ENCODE measurements around the gene DLST. TPM values are rescaled to one million over a fixed set of nuclear protein-coding genes. Genes with fewer than 3 reads are reported as not detected.

DLST gene
- total RNA-seq, 2 donors from 2014 or later, result 68.6 to 91.6 TPM

GRCh38 chr14:74938531-74939495, 57.1 kb downstream of the DLST start:
- Histone ChIP-seq H3K4me1 (ENCODE audit: control insufficient read depth in 1 of 2, low read depth in 2 of 2) (peaks cover 39 to 62% of the 10 kb centered on the region in 2 donors), H3K4me3 (no peak overlapping the region), H3K27ac (peak overlapping the region; percentile 95 to 98), H3K36me3 (no peaks in the 10 kb centered on the region), H3K9me3 (no peaks in the 10 kb centered on the region), H3K27me3 (replicated peaks; ENCODE audit: insufficient read depth) (no peaks in the 10 kb centered on the region)
- ATAC-seq (ENCODE audit: insufficient number of reproducible peaks, low FRiP score, low read depth) (no peak), DNase-seq (ENCODE audit: low spot score) (no peak)
- TF ChIP-seq CTCF (IDR thresholded peaks at IDR 0.05), result no peak

- no peak for TF ChIP-seq CTCF (IDR thresholded peaks at IDR 0.05)
Observed at GRCh38 chr14:74940956-74941565, 59.3 kb downstream of the DLST start.

GRCh38 chr14:74941676-74942097, 60.0 kb downstream of the DLST start:
- ATAC-seq (ENCODE audit: insufficient number of reproducible peaks, low FRiP score, low read depth) (peak; percentile 29), DNase-seq (ENCODE audit: low spot score) (peak; percentile 68)
- no peaks in the 10 kb centered on the region for H3K36me3 ChIP-seq
- H3K9me3 ChIP-seq, result no peaks in the 10 kb centered on the region
- no peak for TF ChIP-seq CTCF (IDR thresholded peaks at IDR 0.05)
- H3K27me3 ChIP-seq (replicated peaks; ENCODE audit: insufficient read depth), result no peaks in the 10 kb centered on the region
- peak overlapping the region; percentile 95 to 98 for H3K27ac ChIP-seq
- peaks cover 42 to 58% of the 10 kb centered on the region in 2 donors for H3K4me1 ChIP-seq (ENCODE audit: control insufficient read depth in 1 of 2, low read depth in 2 of 2)
- peak overlapping the region; percentile 49 for H3K4me3 ChIP-seq

More at GRCh38 chr14:74940956-74941565, 59.3 kb downstream of the DLST start:
- Histone ChIP-seq H3K27ac (peak overlapping the region; percentile 95 to 98), H3K4me3 (no peak overlapping the region), H3K9me3 (no peaks in the 10 kb centered on the region), H3K4me1 (ENCODE audit: control insufficient read depth in 1 of 2, low read depth in 2 of 2) (peaks cover 39 to 52% of the 10 kb centered on the region in 2 donors), H3K27me3 (replicated peaks; ENCODE audit: insufficient read depth) (no peaks in the 10 kb centered on the region), H3K36me3 (no peaks in the 10 kb centered on the region)
- DNase-seq (ENCODE audit: low spot score), result no peak
- no peak for ATAC-seq (ENCODE audit: insufficient number of reproducible peaks, low FRiP score, low read depth)

- Histone ChIP-seq H3K27me3 (replicated peaks; ENCODE audit: insufficient read depth) (no peaks in the 10 kb centered on the region), H3K4me3 (peak overlapping the region; percentile 49), H3K4me1 (ENCODE audit: control insufficient read depth in 1 of 2, low read depth in 2 of 2) (peaks cover 45 to 63% of the 10 kb centered on the region in 2 donors), H3K9me3 (no peaks in the 10 kb centered on the region), H3K36me3 (no peaks in the 10 kb centered on the region), H3K27ac (peak overlapping the region; percentile 95 to 98)
- TF ChIP-seq CTCF (IDR thresholded peaks at IDR 0.05), result no peak
- ATAC-seq (ENCODE audit: insufficient number of reproducible peaks, low FRiP score, low read depth) (no peak), DNase-seq (ENCODE audit: low spot score) (no peak)
Observed at GRCh38 chr14:74942181-74942580, 60.5 kb downstream of the DLST start.

- Histone ChIP-seq H3K36me3 (no peaks in the 10 kb centered on the region), H3K4me3 (peak overlapping the region; percentile 49), H3K27ac (peak overlapping the region; percentile 95 to 98), H3K9me3 (no peaks in the 10 kb centered on the region), H3K4me1 (ENCODE audit: control insufficient read depth in 1 of 2, low read depth in 2 of 2) (peaks cover 45 to 63% of the 10 kb centered on the region in 2 donors), H3K27me3 (replicated peaks; ENCODE audit: insufficient read depth) (no peaks in the 10 kb centered on the region)
- ATAC-seq (ENCODE audit: insufficient number of reproducible peaks, low FRiP score, low read depth) (no peak), DNase-seq (ENCODE audit: low spot score) (no peak)
- no peak for TF ChIP-seq CTCF (IDR thresholded peaks at IDR 0.05)
Observed at GRCh38 chr14:74942608-74943007, 60.9 kb downstream of the DLST start.
